H1 (cell line): ENCODE results near the gene TOR1B. TPM values are rescaled to one million over a fixed set of nuclear protein-coding genes. Genes with fewer than 3 reads are reported as not detected.

Experiments used
- CTCF ChIA-PET: fragments of 300-600 bp; sonication (Branson Sonifier 250); formaldehyde crosslinking; loops from one replicate; lab custom pipeline; 2021; ENCODE audit not compliant: partially characterized antibody; lab: Charles Lee
- POLR2A ChIA-PET: fragments of 300-600 bp; sonication (Branson Sonifier 250); formaldehyde crosslinking; loops from one replicate; lab custom pipeline; 2021; ENCODE audit warnings: inconsistent platforms; ENCODE audit not compliant: partially characterized antibody; lab: Charles Lee
- DNase-seq, 2 experiments: peaks; one replicate each; pipeline versions ENCODE4 v3.0.0 to v3.0.0-alpha.2; 2010 to 2022; ENCODE audit warnings: low spot score in 2 of 2, low read depth in 1 of 2, mixed read lengths in 1 of 2
- FAIRE-seq: peaks from 2 replicates; lab custom pipeline; 2011; peaks lifted over from hg19 to GRCh38; lab: Jason Lieb, UNC
- H2AFZ ChIP-seq: 2 replicates; pipeline ENCODE4 v1.8.1; 2012; ENCODE audit warnings: low read length, inconsistent platforms
- H2AK5ac ChIP-seq: 2 replicates; pipeline ENCODE4 v1.6.1; 2013; ENCODE audit warnings: low read depth, low read length
- H2BK120ac ChIP-seq: replicated peaks from 2 replicates; pipeline ENCODE3; 2013; ENCODE audit warnings: low read depth, low read length, inconsistent platforms
- H2BK12ac ChIP-seq: 2 replicates; pipeline ENCODE4 v1.6.1; 2013; ENCODE audit warnings: low read depth, low read length
- H2BK15ac ChIP-seq: 2 replicates; pipeline ENCODE4 v1.6.1; 2013; ENCODE audit warnings: low read length
- H2BK20ac ChIP-seq: 2 replicates; pipeline ENCODE4 v1.6.1; 2013; ENCODE audit warnings: low read length
- H2BK5ac ChIP-seq: 2 replicates; pipeline ENCODE4 v1.6.1; 2013; ENCODE audit warnings: low read depth, low read length
- H3K14ac ChIP-seq: 2 replicates; pipeline ENCODE4 v1.6.1; 2013; ENCODE audit warnings: inconsistent platforms; ENCODE audit not compliant: insufficient read length
- H3K18ac ChIP-seq: 2 replicates; pipeline ENCODE4 v1.6.1; 2013; ENCODE audit warnings: low read length; ENCODE audit errors: extremely low read depth
- H3K23ac ChIP-seq: 2 replicates; pipeline ENCODE4 v1.6.1; 2013; ENCODE audit warnings: inconsistent platforms; ENCODE audit not compliant: insufficient read length
- H3K23me2 ChIP-seq: 2 replicates; pipeline ENCODE4 v1.6.1; 2013; ENCODE audit warnings: low read depth, low read length
- H3K27ac ChIP-seq: 2 replicates; pipeline ENCODE4 v1.6.1; 2011; ENCODE audit warnings: low read depth, low read length, inconsistent platforms
- H3K27me3 ChIP-seq, 4 experiments: replicated peaks in 1 of 4; 1 replicate in 1 of 4; 2 replicates in 3 of 4; pipeline versions ENCODE4 v1.6.1 to v1.8.1; 2011 to 2013; ENCODE audit warnings: low read length in 3 of 4, mild to moderate bottlenecking in 3 of 4, inconsistent platforms in 2 of 4, mixed read lengths in 2 of 4, moderate library complexity in 1 of 4; ENCODE audit not compliant: control insufficient read depth in 3 of 4, insufficient read depth in 3 of 4; ENCODE audit errors: extremely low read depth in 1 of 4
- H3K36me3 ChIP-seq, 4 experiments: 2 replicates each; pipeline versions ENCODE4 v1.6.1 to v1.8.1; 2011 to 2013; ENCODE audit warnings: mild to moderate bottlenecking in 4 of 4, low read length in 3 of 4, moderate library complexity in 2 of 4, control low read depth in 1 of 4, inconsistent platforms in 1 of 4; ENCODE audit not compliant: insufficient read depth in 4 of 4, control insufficient read depth in 2 of 4
- H3K4ac ChIP-seq: replicated peaks from 2 replicates; pipeline ENCODE3; 2013; ENCODE audit warnings: low read length, low read depth, mixed read lengths, inconsistent platforms; ENCODE audit not compliant: insufficient read length
- H3K4me1 ChIP-seq, 4 experiments: replicated peaks in 1 of 4; 1 replicate in 1 of 4; 2 replicates in 3 of 4; pipeline versions ENCODE4 v1.6.1 to v1.8.1; 2011 to 2013; ENCODE audit warnings: low read length in 3 of 4, inconsistent platforms in 2 of 4, mixed read lengths in 1 of 4; ENCODE audit not compliant: insufficient read depth in 4 of 4, control insufficient read depth in 3 of 4
- H3K4me2 ChIP-seq, 2 experiments: 2 replicates each; pipeline versions ENCODE4 v1.6.1 to v1.8.1; 2011 to 2013; ENCODE audit warnings: low read depth in 2 of 2, low read length in 2 of 2, control low read depth in 1 of 2, inconsistent platforms in 1 of 2, mild to moderate bottlenecking in 1 of 2; ENCODE audit not compliant: insufficient read depth in 1 of 2
- H3K4me3 ChIP-seq, 4 experiments: fragments of 200-600, 300-600 bp in 1 of 4; sonication (generic), shearing (Covaris generic), sonication (Bioruptor Twin) in 1 of 4; 2 replicates each; pipeline versions ENCODE4 v1.5.1 to v1.8.1; 2011 to 2016; ENCODE audit warnings: low read length in 4 of 4, low read depth in 3 of 4, control low read depth in 2 of 4, inconsistent platforms in 2 of 4, mild to moderate bottlenecking in 2 of 4, mixed read lengths in 1 of 4, moderate library complexity in 1 of 4; ENCODE audit not compliant: insufficient read depth in 2 of 4; ENCODE audit errors: extremely low read depth in 1 of 4
- H3K56ac ChIP-seq: replicated peaks from 2 replicates; pipeline ENCODE3; 2013; ENCODE audit warnings: low read depth, mild to moderate bottlenecking, mixed read lengths, low read length, inconsistent platforms; ENCODE audit not compliant: insufficient read length
- H3K79me1 ChIP-seq: 2 replicates; pipeline ENCODE4 v1.6.1; 2013; ENCODE audit warnings: low read depth, low read length, control low read depth
- H3K79me2 ChIP-seq, 2 experiments: 2 replicates each; pipeline versions ENCODE4 v1.6.1 to v1.8.1; 2012 to 2013; ENCODE audit warnings: low read length in 2 of 2, mild to moderate bottlenecking in 2 of 2, inconsistent platforms in 1 of 2; ENCODE audit not compliant: insufficient read depth in 2 of 2, control insufficient read depth in 1 of 2
- H3K9ac ChIP-seq, 4 experiments: replicated peaks in 1 of 4; 1 replicate in 1 of 4; 2 replicates in 3 of 4; pipeline versions ENCODE4 v1.6.1 to v1.8.1; 2011 to 2013; ENCODE audit warnings: low read depth in 3 of 4, low read length in 3 of 4, control low read depth in 2 of 4, mild to moderate bottlenecking in 2 of 4, moderate library complexity in 2 of 4, inconsistent platforms in 1 of 4; ENCODE audit errors: extremely low read depth in 1 of 4
- H3K9me3 ChIP-seq, 2 experiments: 2 replicates each; pipeline versions ENCODE4 v1.6.1 to v1.8.1; 2012 to 2013; ENCODE audit warnings: mild to moderate bottlenecking in 2 of 2, moderate library complexity in 2 of 2, control low read depth in 1 of 2, inconsistent platforms in 1 of 2, low read depth in 1 of 2, low read length in 1 of 2, mixed read lengths in 1 of 2; ENCODE audit not compliant: insufficient read depth in 2 of 2
- H4K20me1 ChIP-seq, 2 experiments: replicated peaks in 1 of 2; 2 replicates each; pipeline versions ENCODE3 to v1.8.1; 2011 to 2013; ENCODE audit warnings: inconsistent platforms in 2 of 2, low read length in 2 of 2, mild to moderate bottlenecking in 1 of 2; ENCODE audit not compliant: insufficient read depth in 2 of 2, control insufficient read depth in 1 of 2
- H4K5ac ChIP-seq: 2 replicates; pipeline ENCODE4 v1.6.1; 2013; ENCODE audit warnings: low read length, low read depth, mixed read lengths, inconsistent platforms; ENCODE audit not compliant: insufficient read length
- H4K8ac ChIP-seq: 2 replicates; pipeline ENCODE4 v1.8.0; 2013; ENCODE audit warnings: mild to moderate bottlenecking, moderate library complexity, low read length, inconsistent platforms; ENCODE audit not compliant: insufficient read depth; ENCODE audit errors: extremely low read depth
- H4K91ac ChIP-seq: replicated peaks from 2 replicates; pipeline ENCODE3; 2013; ENCODE audit warnings: low read length, mixed read lengths, inconsistent platforms; ENCODE audit not compliant: insufficient read length
- ASH2L ChIP-seq: fragments of 200-600, 300-600 bp; sonication (generic); IDR thresholded peaks from one replicate; pipeline ENCODE4 v1.7.1; 2017; ENCODE audit warnings: low read length
- PHF8 ChIP-seq: fragments of 200-600 bp; sonication (generic); conservative IDR thresholded peaks from 2 replicates; pipeline ENCODE4 v1.7.1; 2012; ENCODE audit warnings: low read depth, mild to moderate bottlenecking, inconsistent platforms, low read length, moderate library complexity
- POLR2AphosphoS5 ChIP-seq: IDR thresholded peaks from 2 replicates; pipeline ENCODE4 v1.6.1; 2011; ENCODE audit warnings: low read depth, low read length
- SIX5 ChIP-seq: IDR thresholded peaks from 2 replicates; pipeline ENCODE4 v1.6.1; 2011; ENCODE audit warnings: mild to moderate bottlenecking, low read depth, low read length
- WGBS, 2 experiments: shearing (Covaris generic) in 1 of 2; methylation state at CpG; one replicate each; pipeline versions ENCODE4 v1.1.6 to v1.1.7; 2013 to 2015; ENCODE audit warnings: low lambda C conversion rate in 2 of 2, mixed read lengths in 2 of 2, inconsistent platforms in 1 of 2, low coverage in 1 of 2, missing lambda C conversion rate in 1 of 2; ENCODE audit not compliant: insufficient replicate concordance in 2 of 2, insufficient coverage in 1 of 2, insufficient read length in 1 of 2; ENCODE audit errors: extremely low coverage in 1 of 2, missing lambda C conversion rate in 1 of 2; 5-methylcytosine and 5-hydroxymethylcytosine counted together
- polyA plus RNA-seq, 7 experiments: library from polyadenylated mRNA; depleted of rRNA in 3 of 7; stranded (reverse) in 5 of 7; unstranded in 2 of 7; fragments of >200 nt in 5 of 7; fragments of 200-250 nt in 2 of 7; gene quantifications; 1 replicate in 5 of 7; 2 replicates in 1 of 7; 4 replicates in 1 of 7; pipeline versions ENCODE4 v1.2.1 to v1.2.3, GENCODE V29; 2011 to 2013; ENCODE audit warnings: missing spikeins in 2 of 7, mixed read lengths in 2 of 7
- total RNA-seq: library from RNA; stranded (reverse); fragmentation: NEBNext Ultra II Directional; extraction: Animal tissue kit (Norgen Biotek cat#: 25700); gene quantifications from 2 replicates; pipeline ENCODE4 v1.2.1, GENCODE V29; 2021

The TOR1B gene
- total and polyA plus RNA-seq, 2 of the 8 experiments (the other 6 are each of a cell fraction or from before 2014, with no cell fraction given), result 11.4 to 17.4 TPM

DNA sequence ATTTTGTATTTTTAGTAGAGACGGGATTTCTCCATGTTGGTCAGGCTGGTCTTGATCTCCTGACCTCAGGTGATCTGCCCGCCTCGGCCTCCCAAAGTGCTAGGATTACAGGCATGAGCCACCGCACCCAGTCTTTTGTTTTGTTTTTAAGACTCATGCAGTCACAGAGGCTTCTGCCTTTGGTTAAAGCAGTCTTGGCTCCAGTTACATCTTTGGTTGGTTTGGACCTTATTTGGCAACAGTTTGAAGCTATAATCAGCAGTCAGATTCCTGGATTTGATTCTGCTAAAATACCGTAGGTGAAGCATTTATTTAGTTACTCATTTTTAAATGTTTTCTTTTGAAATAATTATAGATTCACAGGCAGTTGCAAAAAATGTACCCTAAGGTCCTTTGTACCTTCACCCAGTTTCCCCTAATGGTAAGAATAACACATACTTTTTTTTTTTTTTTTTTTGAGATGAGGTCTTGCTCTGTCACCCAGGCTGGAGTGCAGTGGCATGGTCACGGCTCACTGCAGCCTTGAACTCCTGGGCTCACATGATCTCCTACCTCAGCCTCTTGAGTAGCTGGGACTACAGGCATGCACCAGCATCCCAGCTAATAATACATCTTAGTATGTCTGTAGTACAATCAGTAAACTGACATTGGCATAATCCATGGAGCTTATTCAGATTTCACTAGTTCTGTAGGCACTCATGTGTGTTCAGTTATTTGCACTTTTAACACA is 48.0 kb downstream of the TOR1B start:
- H3K27me3 ChIP-seq, result no peaks in the 10 kb centered on the region
- no peak for FAIRE-seq

More for the DNA sequence above, 48.0 kb downstream of the TOR1B start:
- H3K79me2 ChIP-seq, result no peaks in the 10 kb centered on the region
- H3K9me3 ChIP-seq, result no peaks in the 10 kb centered on the region
- no peak for DNase-seq
- H3K4me1 ChIP-seq, result no peaks in the 10 kb centered on the region
- no peak overlapping the region for H3K56ac ChIP-seq
- no peaks in the 10 kb centered on the region; the same call in 1 of the 2 replicates for H3K79me1 ChIP-seq
- no peak overlapping the region for H2BK15ac ChIP-seq
- H3K36me3 ChIP-seq, result peaks cover 0 to 9% (median 1%) of the 10 kb centered on the region in 4 experiments; a peak in 2 of 8 replicates
- no peak overlapping the region for H3K4me2 ChIP-seq
- 93% methylated on average over 6 of the region's 6 CpGs; no CpG with 5 or more reads in 1 of the 2 experiments for WGBS, 2 experiments
- no peak overlapping the region for H2BK20ac ChIP-seq
- H3K27ac ChIP-seq, result no peak overlapping the region
- H2AK5ac ChIP-seq, result no peak overlapping the region
- POLR2A ChIA-PET, result interaction anchor here (1.0 kb wide), 1 partner anchor 10 kb away, joined by 4 read pairs; no protein-coding TSS in a partner anchor
- no peaks in the 10 kb centered on the region for H3K23me2 ChIP-seq
- no peak overlapping the region for H4K8ac ChIP-seq
- H4K20me1 ChIP-seq, result peaks cover 2% of the 10 kb centered on the region in 2 experiments
- TF ChIP-seq POLR2AphosphoS5 (no peak), ASH2L (no peak), SIX5 (no peak), PHF8 (no peak)
- H2AFZ ChIP-seq, result no peak overlapping the region
- H2BK12ac ChIP-seq, result no peak overlapping the region
- no peak overlapping the region for H3K4ac ChIP-seq
- H3K4me3 ChIP-seq, result no peak overlapping the region
- no peak overlapping the region for H2BK120ac ChIP-seq
- H3K14ac ChIP-seq, result no peak overlapping the region
- H3K23ac ChIP-seq, result no peak overlapping the region
- H4K91ac ChIP-seq, result no peak overlapping the region
- no peak overlapping the region for H4K5ac ChIP-seq
- no peak overlapping the region for H3K9ac ChIP-seq
- CTCF ChIA-PET, result interaction anchor here (0.6 to 1.5 kb wide), 6 partner anchors 9 to 816 kb away, joined by 3 to 6 read pairs (median 3); no protein-coding TSS in a partner anchor
- H2BK5ac ChIP-seq, result no peak overlapping the region
- no peak overlapping the region for H3K18ac ChIP-seq
